GM21737 (cell line): ENCODE results near the gene ANGEL1.

Source experiments
- ATAC-seq: cut with Tn5 transposase; IDR thresholded peaks from one replicate; pipeline ENCODE4 v1.9.1; 2021; ENCODE audit warnings: mild to moderate bottlenecking, moderate library complexity; ENCODE audit not compliant: unreplicated experiment

The ANGEL1 gene

DNA sequence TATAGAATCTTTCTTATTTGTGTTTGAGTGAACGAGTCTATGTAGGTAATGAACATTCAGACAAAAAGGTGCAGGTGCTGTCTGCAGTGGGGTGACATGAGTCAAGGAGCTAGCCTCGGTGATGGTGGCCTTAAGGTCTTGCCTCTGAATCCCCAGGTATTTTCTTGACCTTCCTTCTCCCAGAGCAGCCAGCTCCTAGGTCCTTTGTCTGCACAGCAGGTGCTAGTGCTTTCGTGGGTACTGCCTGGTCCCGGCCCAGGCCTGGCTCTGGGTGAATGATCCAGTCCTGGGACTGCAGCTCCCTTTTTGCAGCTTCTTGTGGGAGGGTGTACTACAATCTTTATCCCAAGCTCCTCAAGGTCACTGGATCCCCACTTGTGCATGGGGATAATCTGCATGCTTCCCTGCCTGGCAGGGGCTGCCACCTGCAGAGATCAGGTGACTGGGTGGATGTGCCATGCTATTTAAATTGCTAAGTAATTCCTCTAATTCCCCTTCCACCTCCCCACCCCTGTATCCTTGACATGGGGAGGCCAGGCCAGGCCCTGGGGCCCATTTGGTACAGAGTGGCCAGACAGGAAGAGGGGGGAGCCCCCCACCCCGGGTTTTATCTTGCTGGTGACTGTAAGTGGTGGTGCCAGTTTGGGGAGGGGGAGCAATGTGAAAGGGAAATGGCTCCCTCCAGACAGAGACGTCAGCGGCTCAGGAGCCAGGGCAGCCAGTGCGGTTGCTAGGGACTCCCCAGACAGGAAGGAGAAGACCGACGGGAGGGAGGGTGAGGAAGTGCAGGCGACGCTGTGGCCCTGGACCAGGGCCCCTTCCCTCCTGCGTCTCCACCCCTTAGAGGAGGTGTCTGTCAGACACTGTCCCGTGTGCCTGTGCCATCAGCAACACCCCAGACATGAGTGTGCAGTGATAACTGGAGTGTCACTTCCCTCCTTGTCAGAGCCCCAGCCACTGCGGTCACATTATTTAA lies 44.7 kb downstream of the ANGEL1 start:
- peak; percentile 96 for ATAC-seq

DNA sequence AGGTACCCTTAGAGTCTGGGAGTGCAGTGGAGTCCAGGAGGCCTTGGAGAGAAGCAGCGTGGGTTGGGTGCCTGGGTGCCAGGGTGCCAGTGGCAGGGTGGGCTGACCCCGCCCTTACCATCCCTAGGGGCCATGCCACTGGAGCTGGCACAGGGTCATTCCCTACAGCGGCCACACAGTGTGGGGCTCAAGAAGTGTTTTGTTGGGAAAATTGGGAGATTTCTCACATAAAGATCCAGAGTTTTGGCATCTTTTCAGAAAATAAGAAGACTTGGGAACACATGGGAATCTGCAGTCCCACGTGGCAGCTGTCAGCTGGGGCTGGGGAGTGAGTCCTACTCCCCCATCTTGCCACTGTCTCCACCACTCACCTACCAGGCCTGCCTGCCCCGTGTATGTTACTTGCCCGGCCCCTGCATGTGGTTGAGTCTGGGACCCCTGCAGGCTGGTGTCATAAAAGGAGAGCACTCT lies 47.2 kb downstream of the ANGEL1 start:
- no peak for ATAC-seq

DNA sequence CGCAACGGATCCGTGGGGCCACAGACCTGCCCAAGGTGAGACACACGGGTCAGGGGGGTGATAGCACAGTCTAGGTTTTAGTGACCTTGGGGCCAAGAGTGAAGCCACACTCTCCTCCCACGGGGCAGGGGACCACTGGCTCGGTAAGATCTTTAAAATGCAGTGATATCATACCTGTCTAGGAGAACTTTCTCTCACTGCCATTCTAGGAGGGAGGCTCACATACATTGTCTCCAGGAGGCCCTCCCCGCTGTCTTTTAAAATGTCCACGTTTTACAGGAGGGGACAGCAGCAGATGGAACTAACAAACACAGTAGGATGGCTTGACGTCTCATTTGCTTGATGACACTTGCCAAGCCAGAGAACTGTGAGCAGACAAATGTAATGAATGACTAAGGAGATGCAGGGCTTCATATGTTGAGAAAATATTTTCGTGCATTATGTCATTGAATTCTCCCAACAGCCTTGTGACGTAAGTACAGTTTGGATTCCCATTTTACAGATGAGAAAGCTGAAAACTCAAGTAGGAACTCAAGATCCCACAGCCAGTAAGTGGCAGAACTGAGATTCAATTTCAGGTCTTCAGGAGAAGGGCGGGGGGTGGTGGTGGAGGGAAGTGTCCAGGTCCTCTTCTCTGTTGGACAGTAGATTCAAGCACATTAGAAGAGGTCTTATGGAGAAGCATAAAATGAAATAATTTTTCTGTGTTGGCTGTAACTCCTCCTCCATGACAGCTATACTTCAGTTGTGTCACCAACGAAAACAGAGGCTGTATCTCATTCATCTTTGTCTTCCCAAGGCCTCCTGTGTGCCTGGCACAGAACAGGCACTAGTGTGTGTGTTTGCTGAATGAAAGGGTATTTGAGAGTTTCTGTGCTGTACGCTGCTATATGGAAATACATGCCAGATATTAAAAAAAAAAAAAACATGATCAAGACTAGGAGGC lies 49.3 kb downstream of the ANGEL1 start:
- no peak for ATAC-seq

DNA sequence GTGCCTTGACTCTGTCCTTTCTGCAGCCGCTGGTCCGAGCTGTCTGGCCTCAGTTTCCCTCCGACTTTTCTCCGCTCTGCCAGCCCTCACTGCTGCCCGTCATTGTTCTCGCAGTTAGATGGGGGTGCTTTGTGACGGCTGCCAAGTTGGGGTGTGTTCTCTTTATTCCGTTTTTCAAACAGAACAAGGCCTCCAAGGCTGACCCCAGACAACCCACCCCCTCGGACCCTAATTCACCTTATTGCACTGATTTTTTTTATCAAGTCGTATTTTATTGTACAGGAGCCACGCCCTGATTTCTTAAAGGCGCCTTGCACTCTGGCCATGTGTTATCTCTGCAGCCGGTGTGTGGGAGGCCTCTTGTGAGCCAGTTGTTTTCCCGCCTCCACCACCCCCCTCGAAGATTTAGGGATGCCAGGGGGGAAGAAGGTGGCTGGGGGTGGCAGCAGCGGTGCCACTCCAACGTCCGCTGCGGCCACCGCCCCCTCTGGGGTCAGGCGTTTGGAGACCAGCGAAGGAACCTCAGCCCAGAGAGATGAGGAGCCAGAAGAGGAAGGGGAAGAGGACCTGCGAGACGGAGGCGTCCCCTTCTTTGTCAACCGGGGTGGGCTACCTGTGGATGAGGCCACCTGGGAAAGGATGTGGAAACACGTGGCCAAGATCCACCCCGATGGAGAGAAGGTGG lies 50.1 kb downstream of the ANGEL1 start:
- no peak for ATAC-seq

DNA sequence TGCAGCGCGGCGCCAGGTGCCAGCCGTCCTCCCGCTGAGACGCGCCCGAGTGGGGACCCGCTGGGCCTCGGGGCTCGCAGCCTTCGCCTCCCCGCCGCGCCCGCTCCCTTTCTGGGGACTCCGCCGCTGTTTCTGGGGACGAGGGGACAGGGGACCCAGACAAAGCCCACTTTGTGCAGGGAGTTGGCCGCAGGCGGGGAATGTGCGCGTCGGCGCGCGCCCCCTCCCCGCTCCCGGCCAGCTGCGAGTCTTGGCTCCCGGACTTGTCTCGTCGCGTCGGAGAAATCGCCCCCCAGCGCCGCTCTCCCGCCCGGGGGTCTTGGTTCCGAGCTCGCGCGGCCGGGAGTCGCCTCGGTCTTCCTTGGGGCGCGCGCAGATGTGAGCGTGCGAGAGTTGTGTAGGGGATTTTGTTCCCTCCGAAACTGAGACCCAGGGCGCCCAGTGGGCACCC lies 50.7 kb downstream of the ANGEL1 start:
- no peak for ATAC-seq

DNA sequence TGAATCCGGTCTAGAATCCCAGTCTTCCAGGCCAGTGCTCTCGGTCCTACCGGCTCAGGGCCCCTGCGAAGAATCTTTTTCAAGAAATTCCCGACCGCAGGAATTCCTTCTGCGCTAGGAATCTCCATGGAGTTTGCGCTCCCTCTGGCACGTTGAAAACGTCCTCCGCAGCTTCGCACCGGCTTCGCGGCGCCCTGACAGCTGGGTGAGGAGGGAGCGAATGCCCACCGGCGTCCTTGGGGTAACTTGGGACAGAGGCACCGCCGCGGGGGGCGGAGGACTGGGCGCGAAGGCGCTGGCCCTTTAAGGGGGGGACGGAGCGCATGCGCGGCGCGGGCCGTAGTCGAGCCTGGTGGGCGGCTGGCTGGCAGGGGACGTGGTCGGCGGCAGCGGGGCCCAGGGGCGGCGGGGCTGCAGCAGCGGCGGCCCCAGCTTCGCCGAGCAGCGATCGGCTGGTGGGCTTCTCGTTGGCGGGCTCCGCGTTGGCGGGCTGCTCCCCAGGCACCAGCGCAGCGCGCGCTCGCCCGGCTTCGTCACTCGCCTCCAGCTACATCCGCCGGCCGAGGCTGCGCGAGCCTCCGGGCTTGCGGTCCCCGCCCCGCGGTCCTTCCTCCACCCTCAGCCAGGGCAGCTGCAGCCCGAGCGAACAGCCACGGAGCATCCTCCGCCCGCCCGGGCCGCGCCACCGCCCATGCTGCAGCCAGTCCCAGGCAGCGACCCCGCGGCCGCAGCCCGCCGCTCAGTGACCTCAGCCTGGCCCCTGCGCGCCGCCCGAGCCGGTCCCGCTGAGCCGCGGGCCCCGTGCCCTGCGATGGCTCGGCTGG lies 51.3 kb downstream of the ANGEL1 start, which contains the start of gene VASH1:
Gene VASH1 (plus strand): TSS at position 333 of the 824 bp plus-strand sequence. CDS start 1,354 bp downstream, outside the sequence.
- peak; percentile 58 for ATAC-seq

DNA sequence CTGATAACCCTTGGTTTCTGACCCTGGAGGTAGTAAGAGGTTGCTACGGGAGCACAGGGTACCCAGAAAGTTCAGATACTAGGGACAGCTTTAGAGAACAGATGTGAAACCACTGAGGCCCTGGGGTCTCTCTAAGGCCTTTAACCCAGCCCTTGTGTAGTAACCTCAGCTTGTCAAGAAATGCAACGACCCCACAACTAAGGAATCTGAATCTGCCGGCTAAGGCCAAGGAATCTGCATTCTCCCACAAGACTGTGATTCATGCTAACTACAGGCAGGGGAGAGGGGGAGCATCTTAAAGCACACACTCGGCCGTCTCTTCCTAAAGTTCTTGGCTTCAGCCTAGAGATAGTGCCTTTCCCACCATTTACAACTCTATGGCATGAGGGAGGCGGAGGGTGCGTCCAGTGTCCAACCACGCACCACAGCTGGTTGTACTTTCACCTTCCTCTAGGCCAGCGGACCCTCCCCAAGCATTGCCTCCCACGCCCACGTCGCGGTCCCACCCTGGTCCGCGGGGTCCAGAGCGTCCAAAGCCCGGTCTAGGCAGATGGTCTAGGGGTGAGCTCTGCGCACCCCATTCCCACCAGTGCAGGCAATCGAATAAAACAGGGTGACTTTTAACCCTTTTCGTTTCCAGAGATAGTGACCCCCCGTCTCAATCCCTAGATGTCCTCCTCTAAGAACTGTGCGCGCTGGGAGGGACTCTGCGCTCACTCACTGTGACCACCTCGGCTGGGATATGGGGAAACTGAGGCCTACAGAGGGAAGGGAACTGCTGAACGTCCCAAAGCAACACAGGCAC lies 52.1 kb downstream of the ANGEL1 start:
- ATAC-seq: no peak

DNA sequence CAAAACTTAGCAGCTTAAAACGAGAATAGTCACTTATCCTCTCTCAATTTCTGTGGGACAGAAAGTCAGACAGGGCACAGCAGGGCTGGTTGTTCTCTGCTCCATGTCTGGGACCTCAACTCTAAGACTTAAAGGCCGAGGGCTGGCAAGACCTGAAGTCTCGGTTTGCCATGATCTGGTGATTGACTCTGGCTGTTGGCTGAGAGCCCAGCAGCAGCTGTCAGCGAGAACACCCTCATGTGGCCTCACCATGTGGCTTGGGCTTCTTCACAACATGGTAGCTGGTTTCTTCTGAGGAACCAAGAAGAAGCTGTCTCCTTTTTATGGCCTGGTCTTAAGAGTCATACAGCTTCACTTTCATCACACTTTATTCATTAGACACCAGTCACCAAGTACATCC lies 53.1 kb downstream of the ANGEL1 start:
- no peak for ATAC-seq

DNA sequence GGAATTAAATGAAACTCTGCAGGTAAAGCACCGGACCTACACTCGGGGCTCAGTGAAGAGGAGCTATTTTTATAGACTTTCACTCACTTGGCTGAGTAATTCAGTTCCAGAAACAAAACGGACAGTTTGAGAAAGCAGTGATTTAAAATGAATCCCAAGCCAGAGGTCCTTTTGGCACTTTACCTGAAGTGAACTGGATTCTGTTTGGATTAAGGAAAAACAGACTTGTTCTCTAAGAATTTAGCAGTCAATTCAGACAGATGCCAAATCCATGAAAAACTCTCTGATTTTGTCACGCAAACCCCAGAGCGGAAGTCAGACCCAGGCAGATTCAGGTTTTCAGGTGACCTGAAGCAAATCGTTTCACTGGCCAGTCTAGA lies 56.3 kb downstream of the ANGEL1 start:
- ATAC-seq: no peak

DNA sequence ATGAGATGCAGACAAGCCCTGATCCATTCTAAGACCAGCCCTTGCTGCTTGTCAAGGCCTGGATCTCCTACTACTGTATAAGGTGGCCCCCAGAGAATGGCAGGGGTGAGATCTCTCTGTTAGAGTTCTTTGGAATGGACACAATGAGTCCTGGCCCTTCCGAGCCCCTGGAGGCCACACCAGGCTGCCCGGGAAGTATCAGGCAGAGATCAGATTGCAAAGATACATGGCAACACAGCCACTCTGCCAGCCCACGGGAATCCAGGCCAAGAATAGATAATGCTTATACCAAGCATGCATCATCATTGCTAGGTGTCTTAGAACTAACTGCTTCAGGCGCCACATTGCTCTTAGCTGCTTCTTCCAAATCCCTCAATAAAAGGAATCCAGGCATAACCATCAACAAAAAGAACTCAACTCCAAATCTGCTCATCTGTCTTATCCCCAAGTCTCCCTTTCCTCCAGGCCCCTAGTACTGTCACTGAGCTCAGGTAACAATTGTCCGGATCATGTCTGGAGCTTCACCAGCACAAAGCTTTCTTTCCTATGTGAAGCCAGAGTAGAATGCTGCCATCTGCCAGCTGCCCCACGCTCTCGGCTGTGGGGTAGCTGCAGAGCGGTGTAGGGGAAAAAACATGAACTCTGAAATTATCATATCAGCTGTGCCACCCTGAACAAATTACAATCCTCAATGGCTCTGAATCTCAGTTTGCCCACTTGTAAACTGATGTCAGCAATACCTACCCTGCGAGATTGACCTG lies 56.9 kb downstream of the ANGEL1 start:
- no peak for ATAC-seq

DNA sequence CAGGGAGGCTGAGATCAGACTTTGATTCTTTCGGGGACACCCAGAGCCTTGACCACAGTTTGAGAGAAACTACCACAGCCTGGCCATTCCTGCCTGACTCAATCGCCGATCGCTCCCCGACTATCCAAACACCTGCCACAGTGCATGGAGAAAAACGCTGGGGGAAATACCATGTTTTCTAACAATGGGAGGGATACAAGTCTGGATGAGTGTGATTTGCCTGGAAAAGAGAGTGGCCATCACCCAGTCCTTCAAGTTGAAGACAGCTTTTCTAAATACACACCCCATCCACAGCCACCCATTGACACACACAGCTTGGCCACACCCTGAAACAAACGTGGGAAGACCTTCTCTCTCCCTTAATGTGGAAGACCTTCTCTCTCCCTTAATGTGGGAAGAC lies 58.1 kb downstream of the ANGEL1 start:
- ATAC-seq: no peak

DNA sequence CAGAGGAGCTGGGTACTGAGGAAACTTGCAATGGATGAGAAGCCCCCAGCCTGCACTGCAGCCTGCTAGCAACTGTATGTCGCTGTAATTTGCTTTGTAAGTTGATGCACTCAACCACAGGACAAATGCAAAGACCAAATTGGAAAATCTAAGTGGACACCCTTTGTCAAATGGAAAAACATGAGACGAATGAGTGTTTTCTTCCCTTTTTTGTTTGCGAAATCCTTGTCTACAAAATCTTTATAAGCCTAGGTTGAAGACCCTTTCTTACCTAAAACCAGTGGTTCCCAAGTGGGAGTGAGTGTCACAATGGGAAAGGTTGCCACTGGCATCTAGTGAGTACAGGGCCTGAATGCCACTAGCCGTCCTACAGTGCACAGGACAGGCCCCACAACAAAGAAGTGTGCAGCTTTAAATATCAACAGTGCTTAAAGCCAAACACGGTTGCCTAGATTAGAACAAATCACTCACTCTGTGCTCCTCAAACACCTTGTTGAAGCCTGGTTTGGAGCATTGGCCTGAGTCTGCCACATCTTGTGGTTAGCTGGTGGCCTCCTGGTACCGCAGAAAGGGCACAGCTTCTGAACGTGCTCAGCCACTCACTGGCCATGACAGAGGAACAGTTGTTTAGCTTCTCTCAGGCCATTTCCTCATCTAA lies 59.0 kb downstream of the ANGEL1 start:
- ATAC-seq: no peak

DNA sequence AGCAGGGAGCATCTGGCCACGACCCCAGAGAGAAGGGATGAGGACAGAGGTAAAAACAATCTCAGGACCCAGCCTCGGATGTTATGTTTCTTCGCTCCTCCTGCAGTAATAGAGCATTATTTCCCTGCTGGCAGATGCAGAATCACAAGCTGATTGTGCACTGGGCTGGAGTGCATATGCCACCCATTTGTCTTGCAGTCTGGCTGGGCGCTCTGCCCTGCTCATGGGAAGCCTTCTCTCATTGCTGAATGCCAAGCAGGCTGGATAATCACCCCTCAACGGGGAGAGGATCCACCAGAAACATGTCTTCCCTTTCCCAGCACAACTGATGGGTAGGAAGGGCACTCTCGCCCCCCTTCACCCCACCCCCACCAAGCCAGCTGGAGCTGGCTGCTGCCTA lies 59.9 kb downstream of the ANGEL1 start:
- ATAC-seq: no peak

DNA sequence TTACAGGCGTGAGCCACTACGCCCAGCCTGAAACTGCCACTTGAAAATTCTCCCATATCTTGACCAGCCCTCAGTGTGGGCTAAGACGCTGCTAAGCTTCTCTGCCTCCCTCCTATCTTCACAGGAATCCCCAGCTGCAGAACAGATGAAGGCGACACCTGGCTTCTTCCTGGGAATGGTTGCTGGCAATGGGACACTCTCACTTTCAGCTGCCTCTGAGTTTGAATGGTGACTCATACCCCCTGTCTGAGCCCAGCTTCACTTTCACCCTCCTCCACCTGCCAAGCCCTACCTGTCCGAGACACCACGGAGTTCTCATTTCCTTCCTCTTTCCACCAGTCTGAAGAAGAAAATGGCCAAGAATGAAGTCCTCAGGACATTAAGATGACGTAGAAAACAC lies 69.7 kb downstream of the ANGEL1 start:
- no peak for ATAC-seq

DNA sequence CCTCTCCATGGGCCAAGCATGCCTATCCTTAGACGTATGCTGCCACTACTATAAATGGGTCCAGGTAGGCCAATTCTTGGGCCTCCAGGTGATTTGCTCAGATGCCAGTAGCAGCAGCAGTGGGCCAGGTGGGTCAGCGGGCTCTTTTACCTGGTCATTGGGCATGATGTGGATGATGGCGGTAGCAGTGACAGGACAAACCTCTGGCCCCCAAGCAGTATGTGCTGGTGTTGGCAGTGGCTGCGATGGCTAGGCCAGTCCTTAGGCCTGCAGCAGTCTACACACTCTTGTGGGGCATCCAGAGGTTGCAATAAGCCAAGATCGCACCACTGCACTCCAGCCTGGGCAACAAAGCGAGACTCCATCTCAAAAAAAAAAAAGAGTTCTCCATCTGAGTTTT lies 70.5 kb downstream of the ANGEL1 start:
- ATAC-seq: no peak

DNA sequence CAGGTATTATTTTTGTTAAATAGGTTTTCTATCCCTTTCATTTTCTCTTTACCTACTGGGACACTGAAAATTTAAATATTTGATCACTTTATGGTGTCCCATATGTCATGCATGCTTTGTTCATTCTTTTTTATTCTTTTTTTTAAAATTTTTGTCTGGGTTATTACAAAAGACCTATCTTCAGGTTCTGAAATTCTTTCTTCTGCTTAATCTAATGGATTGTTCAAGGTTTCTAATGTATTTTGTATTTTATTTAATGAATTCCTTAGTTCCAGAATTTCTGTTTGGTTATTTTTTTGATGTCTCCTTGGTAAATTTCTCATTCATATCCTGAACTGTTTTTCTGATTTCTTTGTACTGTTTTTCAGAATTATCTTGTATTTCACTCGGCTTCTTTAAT lies 71.6 kb downstream of the ANGEL1 start:
- no peak for ATAC-seq
